Dedifferentiated amniotic fluid mesenchymal stem cell (primary cell): ENCODE data around the gene ZIC4.

Experiments used
- DNase-seq: peaks from one replicate; pipeline ENCODE4 v3.0.0-alpha.2; 2016; ENCODE audit errors: extremely low spot score

The ZIC4 gene

DNA sequence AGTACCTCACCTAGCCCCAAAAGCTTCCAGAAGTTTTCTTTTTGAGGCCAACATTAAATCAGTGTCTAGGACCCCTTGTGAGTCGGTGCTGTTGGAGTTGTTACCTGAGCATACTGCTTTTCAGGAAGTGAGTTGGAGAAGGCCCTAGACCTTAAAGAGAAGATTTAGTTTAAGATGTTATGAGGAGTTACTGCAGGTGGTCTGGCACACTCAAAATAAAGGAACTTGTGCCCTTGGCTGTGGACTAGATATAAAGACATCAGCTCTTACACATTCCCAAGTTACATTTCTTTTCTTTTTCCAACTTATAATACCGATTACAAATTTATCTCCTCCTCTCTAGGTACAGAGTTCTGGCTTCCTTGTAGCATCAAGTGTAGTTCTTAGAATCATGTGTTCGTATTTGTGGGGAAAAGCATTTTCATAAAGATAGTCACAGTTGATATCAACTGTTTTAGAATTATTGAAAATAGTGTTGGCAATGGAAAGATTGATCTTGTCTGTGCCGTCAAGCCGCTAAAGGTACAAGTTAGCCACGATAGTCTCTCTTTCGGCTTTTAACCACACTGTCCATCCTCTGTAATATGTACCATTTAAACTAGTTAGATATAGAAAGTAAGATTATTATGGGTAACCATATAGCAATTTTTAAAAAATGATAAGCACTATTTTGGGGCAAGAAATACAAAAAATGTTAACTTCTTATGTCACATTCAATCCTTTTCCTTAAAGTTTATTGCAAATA lies 11.4 kb upstream of the ZIC4 start:
- DNase-seq: no peak

GRCh38 chr3:147416931-147417330 lies 10.6 kb upstream of the ZIC4 start:
- DNase-seq: no peak

DNA sequence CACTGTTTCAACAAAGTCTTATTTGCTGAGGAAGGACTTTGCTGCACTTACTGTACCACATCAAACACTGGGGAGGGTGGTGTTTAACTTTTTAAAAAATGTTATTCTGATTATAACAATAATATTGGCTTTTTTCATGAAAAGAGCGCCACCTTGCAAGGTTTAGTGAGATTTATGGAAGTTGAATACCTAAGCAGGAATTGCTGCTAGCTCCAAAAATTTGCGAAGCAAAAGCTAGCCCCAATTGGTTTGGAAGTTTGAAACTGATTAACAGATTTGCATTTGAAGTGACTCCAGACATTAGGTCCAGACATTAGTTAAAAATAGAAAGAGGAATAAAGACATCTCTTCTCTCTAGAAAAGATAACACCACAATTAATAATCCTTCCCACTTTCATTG lies 9.5 kb upstream of the ZIC4 start:
- DNase-seq: no peak

- DNase-seq: no peak
Measured at GRCh38 chr3:147415286-147415685, 8.9 kb upstream of the ZIC4 start.

DNA sequence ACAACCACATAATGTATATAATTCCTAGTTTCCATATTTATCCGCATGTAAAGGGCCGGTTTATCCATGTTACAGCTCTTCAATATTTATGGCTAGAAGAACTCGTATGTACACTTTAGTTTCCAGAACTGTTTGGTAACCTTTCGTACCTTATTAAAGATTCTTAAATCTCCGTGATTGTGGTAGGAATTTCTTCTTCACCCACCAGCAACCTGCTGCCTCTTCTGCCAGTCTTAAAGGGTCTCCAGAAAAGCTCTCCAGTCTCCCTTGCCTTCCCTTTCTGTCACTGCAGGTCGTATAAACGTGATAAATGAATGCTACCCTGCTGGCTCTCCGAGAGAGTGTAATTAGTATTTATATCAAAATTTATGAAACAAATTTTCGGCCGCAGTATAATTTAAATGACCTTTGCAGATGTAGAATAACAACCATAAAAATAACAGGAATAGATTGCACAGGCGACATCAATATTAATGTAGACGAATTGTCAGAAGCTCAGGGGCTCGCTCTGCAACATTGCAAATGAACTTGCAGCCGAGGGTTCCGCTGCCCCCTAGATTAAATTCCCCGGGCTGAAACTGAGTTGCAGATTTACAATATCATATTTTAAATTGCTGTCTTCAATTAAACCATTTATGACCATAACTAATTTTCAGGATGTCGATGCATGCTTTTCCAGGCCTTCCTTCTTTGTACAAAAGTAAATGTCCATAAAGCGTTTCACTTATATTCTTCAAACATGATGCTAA lies 8.2 kb upstream of the ZIC4 start:
- DNase-seq: no peak

DNA sequence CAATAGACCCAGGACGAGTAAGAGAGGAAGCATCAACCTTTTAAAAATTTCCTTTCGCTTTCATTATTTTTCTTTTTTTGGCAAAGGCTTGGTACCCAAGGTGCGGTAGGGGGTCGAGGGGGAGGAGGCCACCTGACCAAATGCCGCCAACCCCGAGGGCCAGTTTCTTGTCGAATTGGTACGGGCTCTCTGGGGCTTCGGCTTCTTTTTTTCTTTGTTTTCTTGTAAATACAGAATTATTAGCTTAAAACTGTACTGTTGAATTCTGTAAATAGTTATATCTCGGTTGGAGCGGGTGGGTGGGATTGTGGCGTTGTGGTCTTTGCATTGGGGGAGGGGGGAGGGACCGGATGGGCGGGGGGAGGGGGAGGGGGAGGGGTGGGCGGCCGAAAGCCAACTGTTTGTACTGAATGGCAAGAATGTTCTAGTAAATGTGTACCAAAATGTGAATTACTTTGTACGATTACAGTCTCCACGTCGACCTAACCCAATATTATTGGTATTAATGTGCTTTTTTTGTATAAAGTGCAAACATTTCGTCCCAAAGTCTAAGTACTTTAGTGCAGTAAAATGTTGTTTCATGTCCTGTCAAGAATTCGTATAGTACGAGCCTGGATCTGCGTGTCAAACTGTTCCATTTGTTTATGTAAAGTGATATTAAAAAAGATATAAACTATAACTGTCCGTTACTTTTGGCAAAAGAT lies 7.5 kb upstream of the ZIC4 start:
- no peak for DNase-seq

- DNase-seq: no peak
Measured at GRCh38 chr3:147412917-147413685, 6.8 kb upstream of the ZIC4 start.

DNA sequence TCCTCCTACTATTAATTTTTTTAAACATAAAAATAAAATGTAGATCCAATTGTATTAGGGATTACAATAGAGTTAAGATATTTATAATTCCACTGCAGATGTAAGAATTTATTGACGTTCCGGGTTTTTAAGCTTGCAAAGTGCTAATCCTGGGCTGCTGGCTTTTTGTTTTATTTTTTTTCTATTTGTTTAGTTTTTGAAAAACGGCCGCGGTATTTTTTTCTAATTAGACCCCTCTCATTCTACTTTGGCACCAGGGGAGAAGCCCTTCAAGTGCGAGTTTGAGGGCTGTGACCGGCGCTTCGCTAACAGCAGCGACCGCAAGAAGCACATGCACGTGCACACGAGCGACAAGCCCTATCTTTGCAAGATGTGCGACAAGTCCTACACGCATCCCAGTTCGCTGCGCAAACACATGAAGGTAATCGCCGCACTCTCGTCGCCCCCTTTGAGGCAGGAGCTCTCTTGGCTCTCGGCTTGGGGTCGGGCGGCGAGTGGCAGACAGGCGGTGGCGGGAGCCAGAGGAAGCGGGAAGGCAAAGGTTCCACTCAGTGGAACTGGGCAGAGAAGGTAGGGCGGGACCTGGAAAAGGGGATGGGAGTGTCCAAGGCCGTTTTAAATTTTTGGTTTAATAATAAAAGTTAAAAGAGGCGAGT lies 6.0 kb upstream of the ZIC4 start:
- DNase-seq: no peak

- no peak for DNase-seq
Measured at GRCh38 chr3:147411815-147412241, 5.5 kb upstream of the ZIC4 start.

GRCh38 chr3:147411238-147411814 lies 5.0 kb upstream of the ZIC4 start:
- no peak for DNase-seq

DNA sequence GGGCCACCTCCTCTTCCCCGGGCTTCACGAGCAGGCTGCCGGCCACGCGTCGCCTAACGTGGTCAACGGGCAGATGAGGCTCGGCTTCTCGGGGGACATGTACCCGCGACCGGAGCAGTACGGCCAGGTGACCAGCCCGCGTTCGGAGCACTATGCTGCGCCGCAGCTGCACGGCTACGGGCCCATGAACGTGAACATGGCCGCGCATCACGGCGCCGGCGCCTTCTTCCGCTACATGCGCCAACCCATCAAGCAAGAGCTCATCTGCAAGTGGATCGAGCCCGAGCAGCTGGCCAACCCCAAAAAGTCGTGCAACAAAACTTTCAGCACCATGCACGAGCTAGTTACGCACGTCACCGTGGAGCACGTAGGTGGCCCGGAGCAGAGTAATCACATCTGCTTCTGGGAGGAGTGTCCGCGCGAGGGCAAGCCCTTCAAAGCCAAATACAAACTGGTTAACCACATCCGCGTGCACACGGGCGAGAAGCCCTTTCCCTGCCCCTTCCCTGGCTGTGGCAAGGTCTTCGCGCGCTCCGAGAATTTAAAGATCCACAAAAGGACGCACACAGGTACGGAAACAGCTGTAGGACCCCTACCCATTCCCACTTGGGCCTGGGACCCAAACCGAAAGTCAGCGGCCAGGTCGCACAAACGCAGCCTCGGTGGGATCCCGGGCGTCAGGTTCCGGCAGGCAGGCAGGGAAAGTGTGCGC lies 4.3 kb upstream of the ZIC4 start:
- DNase-seq: no peak

DNA sequence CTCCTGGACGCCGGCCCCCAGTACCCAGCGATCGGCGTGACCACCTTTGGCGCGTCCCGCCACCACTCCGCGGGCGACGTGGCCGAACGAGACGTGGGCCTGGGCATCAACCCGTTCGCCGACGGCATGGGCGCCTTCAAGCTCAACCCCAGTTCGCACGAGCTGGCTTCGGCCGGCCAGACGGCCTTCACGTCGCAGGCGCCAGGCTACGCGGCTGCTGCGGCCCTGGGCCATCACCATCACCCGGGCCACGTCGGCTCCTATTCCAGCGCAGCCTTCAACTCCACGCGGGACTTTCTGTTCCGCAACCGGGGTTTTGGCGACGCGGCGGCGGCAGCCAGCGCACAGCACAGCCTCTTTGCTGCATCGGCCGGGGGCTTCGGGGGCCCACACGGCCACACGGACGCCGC lies 3.8 kb upstream of the ZIC4 start:
- no peak for DNase-seq

DNA sequence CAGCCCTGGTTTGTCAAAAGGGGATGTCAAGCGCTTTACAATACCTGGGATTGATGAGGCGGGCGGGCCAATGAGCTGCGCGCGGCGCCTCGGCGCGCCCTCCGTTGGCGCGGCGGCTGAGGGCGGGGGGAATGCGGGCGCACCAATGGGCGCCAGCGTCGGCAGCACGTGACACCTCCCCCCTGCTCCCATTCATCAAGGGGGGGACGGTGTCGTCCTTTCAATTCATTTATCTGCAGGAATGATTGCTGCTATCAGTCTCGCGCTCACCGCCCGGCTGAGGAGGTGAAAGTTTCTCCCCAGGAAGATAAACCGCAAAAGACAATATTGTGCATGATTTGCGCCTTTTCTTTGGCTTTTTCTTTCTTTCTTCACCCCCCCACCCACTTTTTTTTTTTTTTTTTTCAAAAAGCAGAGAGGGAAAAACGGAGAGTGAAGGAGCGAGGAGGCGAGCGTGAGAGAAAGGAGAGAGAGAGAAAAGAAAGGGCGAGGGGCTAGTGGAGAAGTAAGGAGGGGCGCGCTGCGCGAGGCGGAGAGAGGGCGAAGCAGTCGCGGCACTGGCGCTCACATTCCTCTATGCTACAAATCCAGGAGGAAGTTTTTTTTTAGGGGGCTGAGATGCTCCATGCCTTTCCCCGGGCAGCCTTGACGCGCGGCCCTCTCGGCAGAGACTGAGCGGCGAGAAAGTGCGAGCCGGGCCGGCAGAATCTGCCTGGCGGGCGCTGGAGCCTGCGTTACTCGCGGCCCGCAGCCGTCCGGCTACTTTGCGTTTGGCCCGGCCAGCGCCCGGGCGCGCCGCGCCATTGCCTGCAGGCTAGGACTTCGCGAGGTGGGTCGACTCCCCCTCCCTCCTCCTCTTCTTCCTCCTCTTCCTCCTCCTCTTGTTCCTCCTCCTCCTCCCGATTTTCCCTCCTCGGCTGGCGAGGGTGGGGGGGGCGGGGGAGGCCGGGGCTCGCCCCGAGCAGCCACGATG lies 3.1 kb upstream of the ZIC4 start, which contains the start of gene ZIC1:
TSS of gene ZIC1 (plus strand) at position 223 of the 973 bp plus-strand sequence. CDS start at position 971, 748 bp downstream.
- no peak for DNase-seq

GRCh38 chr3:147408188-147409100 lies 2.1 kb upstream of the ZIC4 start:
- no peak for DNase-seq

- no peak for DNase-seq
Measured at GRCh38 chr3:147407498-147408187, 1.3 kb upstream of the ZIC4 start.

GRCh38 chr3:147407114-147407497 lies 763 bp upstream of the ZIC4 start:
- no peak for DNase-seq

DNA sequence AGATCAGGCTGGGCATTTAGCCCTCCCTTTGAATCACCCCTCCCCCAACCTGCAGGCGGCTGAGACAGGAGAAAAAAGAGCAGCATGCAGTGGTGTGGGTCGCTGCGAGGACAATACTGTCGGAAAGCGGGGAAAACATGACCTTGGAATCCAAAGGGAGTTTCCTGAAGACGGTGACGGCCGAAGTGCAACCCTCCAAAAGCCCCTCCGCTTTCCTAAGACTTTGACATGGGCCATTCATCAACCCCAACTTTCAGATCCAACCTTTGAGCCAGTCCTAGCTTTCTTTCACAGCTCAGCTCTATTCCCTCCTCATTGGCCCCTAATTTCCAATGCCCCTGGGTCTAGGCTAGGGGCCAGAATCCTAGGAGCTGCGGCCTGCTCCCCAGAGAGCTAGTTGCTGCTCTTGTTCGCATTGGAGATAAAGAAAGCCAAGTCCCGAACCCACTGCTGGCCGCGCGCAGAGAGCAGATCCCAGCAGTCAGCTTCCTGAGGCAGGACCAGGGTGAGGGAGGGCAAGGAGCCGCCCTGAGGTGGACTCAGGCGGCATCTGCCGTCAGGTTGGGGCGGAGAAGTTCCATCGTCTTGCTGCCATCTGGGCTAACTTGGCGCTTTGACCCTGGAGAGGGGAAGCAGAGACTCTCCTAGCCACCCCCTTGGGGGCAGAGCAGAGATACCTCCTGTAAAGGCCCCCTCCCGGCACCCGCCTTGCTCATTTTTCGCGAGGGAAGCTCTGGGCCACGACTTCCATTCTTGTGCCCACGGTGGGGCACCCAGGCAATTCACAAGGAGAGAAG lies 914 bp downstream of the ZIC4 start:
- no peak for DNase-seq
